Astrocyte (in vitro differentiated cells and primary cell): ENCODE measurements around the gene RABGAP1L. TPM values are rescaled to one million over a fixed set of nuclear protein-coding genes. Genes with fewer than 3 reads are reported as not detected.

Experiments used
- DNase-seq: peaks from one replicate; pipeline ENCODE4 v3.0.0-alpha.2; 2010; ENCODE audit warnings: low read depth
- FAIRE-seq: peaks from 2 replicates; lab custom pipeline; 2011; peaks lifted over from hg19 to GRCh38; lab: Jason Lieb, UNC
- H2AFZ ChIP-seq: 2 replicates; pipeline ENCODE4 v1.6.0; 2012; ENCODE audit warnings: low read depth, low read length, inconsistent platforms
- H3K27ac ChIP-seq: 2 replicates; pipeline ENCODE4 v1.5.1; 2011; ENCODE audit warnings: low read depth, low read length, inconsistent platforms
- H3K27me3 ChIP-seq: 2 replicates; pipeline ENCODE4 v1.6.0; 2011; ENCODE audit warnings: low read length, inconsistent platforms; ENCODE audit not compliant: insufficient read depth
- H3K36me3 ChIP-seq: 2 replicates; pipeline ENCODE4 v1.5.1; 2011; ENCODE audit warnings: low read length, inconsistent platforms; ENCODE audit not compliant: insufficient read depth
- H3K4me1 ChIP-seq: 2 replicates; pipeline ENCODE4 v1.5.1; 2011; ENCODE audit warnings: low read length, inconsistent platforms; ENCODE audit not compliant: insufficient read depth
- H3K4me2 ChIP-seq: 2 replicates; pipeline ENCODE4 v1.6.0; 2012; ENCODE audit warnings: low read length, inconsistent platforms
- H3K4me3 ChIP-seq: 2 replicates; pipeline ENCODE4 v1.5.1; 2011; ENCODE audit warnings: low read depth, mild to moderate bottlenecking, low read length, inconsistent platforms; ENCODE audit not compliant: insufficient read depth
- H3K79me2 ChIP-seq: 2 replicates; pipeline ENCODE4 v1.6.0; 2012; ENCODE audit warnings: mild to moderate bottlenecking, low read length, inconsistent platforms; ENCODE audit not compliant: insufficient read depth
- H3K9ac ChIP-seq: 2 replicates; pipeline ENCODE4 v1.6.0; 2012; ENCODE audit warnings: mild to moderate bottlenecking, low read length, inconsistent platforms
- H3K9me3 ChIP-seq: 2 replicates; pipeline ENCODE4 v1.5.1; 2012; ENCODE audit warnings: low read depth, mild to moderate bottlenecking, low read length, inconsistent platforms; ENCODE audit not compliant: insufficient read depth
- H4K20me1 ChIP-seq: 2 replicates; pipeline ENCODE4 v1.6.0; 2012; ENCODE audit warnings: low read length, inconsistent platforms; ENCODE audit not compliant: insufficient read depth
- H3K27ac Mint-ChIP-seq: one replicate; pipeline ENCODE4 v1.8.0; 2021; ENCODE audit warnings: mild to moderate bottlenecking, mixed read lengths; ENCODE audit not compliant: unreplicated experiment
- H3K27me3 Mint-ChIP-seq: one replicate; pipeline ENCODE4 v1.8.0; 2021; ENCODE audit warnings: low read depth, mixed read lengths; ENCODE audit not compliant: unreplicated experiment
- H3K36me3 Mint-ChIP-seq: one replicate; pipeline ENCODE4 v1.8.0; 2021; ENCODE audit warnings: low read depth, mixed read lengths; ENCODE audit not compliant: unreplicated experiment
- H3K4me1 Mint-ChIP-seq: one replicate; pipeline ENCODE4 v1.8.0; 2021; ENCODE audit warnings: low read depth, mixed read lengths; ENCODE audit not compliant: unreplicated experiment
- H3K4me3 Mint-ChIP-seq: one replicate; pipeline ENCODE4 v1.8.0; 2021; ENCODE audit warnings: mild to moderate bottlenecking, moderate library complexity, mixed read lengths; ENCODE audit not compliant: unreplicated experiment
- H3K9me3 Mint-ChIP-seq: one replicate; pipeline ENCODE4 v1.8.0; 2021; ENCODE audit warnings: mild to moderate bottlenecking, mixed read lengths; ENCODE audit not compliant: unreplicated experiment
- EZH2 ChIP-seq: IDR thresholded peaks from 2 replicates; pipeline ENCODE4 v1.6.1; 2012; ENCODE audit warnings: mild to moderate bottlenecking, low read length, inconsistent platforms; ENCODE audit not compliant: insufficient read depth
- total RNA-seq: library from RNA; stranded (reverse); gene quantifications from 2 replicates; pipeline ENCODE4 v1.2.1, GENCODE V29; 2021
- TF ChIP-seq, protein P1 (sequence below): IDR thresholded peaks from 2 replicates; pipeline ENCODE4 v1.5.1; 2011; ENCODE audit warnings: low read depth, mild to moderate bottlenecking, inconsistent platforms, low read length, moderate library complexity; ENCODE audit not compliant: insufficient read depth

RABGAP1L gene
- total RNA-seq, 1 donor from 2014 or later, result 40.2 TPM

DNA sequence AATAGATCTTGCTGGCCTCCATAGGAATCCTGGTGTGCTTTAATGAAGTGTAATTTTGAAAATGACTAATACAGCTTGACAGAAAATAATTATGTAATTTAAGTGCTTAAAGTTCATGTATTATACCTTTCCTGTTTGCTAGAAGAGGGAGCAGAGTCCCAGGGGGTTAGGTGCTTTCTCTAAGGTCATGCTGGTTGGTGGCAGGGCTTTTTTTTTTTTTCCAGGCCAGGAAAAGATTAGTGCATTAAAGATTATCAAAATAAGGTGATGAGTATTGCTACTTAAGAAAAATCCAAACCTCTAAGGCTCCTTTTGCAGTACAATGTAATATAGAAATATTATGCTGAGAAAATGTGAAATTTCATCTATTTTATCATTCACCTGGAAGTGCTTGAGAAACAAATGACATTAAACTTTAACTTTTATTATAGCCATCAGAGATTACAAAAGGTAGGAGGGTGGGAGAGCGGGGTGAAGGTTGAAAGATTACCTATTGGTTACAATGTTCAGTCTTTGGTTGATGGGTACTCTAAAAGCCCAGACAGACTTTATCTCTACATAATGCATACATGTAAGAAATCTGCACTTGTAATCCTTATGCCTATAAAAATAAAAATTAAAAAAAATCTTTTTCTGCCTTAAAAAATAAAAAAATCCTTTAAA lies 110.8 kb downstream of the RABGAP1L start:
- H3K4me3 Mint-ChIP-seq, result no peak overlapping the region

DNA sequence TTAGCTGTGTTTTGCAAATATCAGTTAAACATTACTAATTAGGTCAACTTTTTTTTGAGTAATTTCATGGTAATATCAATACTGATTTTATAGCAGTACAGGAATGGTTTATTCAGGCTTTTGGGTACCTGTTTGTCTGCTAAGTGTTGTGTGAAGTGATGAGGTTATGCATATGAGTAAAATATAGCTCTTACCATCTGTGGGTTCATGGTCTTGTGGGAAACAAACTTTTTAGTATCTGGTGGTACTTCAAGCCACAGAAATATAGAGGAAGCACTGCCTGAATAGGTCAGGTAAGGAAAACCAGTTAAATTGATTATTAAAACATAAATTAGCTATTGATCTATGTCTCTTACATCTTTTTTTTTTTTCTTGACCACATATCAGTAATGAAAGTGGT lies 113.9 kb downstream of the RABGAP1L start:
- H3K27ac Mint-ChIP-seq, result no peak overlapping the region
- Histone ChIP-seq H3K9me3 (no peaks in the 10 kb centered on the region), H3K4me1 (no peaks in the 10 kb centered on the region), H3K36me3 (no peaks in the 10 kb centered on the region), H3K79me2 (no peaks in the 10 kb centered on the region), H3K27ac (no peak overlapping the region), H2AFZ (no peak overlapping the region), H3K9ac (no peak overlapping the region), H4K20me1 (no peaks in the 10 kb centered on the region), H3K4me3 (no peak overlapping the region), H3K4me2 (no peak overlapping the region), H3K27me3 (no peaks in the 10 kb centered on the region)
- H3K36me3 Mint-ChIP-seq, result no peaks in the 10 kb centered on the region
- TF ChIP-seq, protein P1, sequence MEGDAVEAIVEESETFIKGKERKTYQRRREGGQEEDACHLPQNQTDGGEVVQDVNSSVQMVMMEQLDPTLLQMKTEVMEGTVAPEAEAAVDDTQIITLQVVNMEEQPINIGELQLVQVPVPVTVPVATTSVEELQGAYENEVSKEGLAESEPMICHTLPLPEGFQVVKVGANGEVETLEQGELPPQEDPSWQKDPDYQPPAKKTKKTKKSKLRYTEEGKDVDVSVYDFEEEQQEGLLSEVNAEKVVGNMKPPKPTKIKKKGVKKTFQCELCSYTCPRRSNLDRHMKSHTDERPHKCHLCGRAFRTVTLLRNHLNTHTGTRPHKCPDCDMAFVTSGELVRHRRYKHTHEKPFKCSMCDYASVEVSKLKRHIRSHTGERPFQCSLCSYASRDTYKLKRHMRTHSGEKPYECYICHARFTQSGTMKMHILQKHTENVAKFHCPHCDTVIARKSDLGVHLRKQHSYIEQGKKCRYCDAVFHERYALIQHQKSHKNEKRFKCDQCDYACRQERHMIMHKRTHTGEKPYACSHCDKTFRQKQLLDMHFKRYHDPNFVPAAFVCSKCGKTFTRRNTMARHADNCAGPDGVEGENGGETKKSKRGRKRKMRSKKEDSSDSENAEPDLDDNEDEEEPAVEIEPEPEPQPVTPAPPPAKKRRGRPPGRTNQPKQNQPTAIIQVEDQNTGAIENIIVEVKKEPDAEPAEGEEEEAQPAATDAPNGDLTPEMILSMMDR, result no peak
- TF ChIP-seq EZH2, result no peak
- DNase-seq (no peak), FAIRE-seq (no peak)
- no peaks in the 10 kb centered on the region for H3K4me1 Mint-ChIP-seq
- no peak overlapping the region for H3K4me3 Mint-ChIP-seq
- no peaks in the 10 kb centered on the region for H3K27me3 Mint-ChIP-seq
- no peaks in the 10 kb centered on the region for H3K9me3 Mint-ChIP-seq

More for the DNA sequence above, 110.8 kb downstream of the RABGAP1L start:
- Histone ChIP-seq H3K9me3 (no peaks in the 10 kb centered on the region), H3K4me1 (no peaks in the 10 kb centered on the region), H4K20me1 (no peaks in the 10 kb centered on the region), H3K79me2 (no peaks in the 10 kb centered on the region), H3K36me3 (no peaks in the 10 kb centered on the region), H2AFZ (no peak overlapping the region), H3K27ac (no peak overlapping the region), H3K9ac (no peak overlapping the region), H3K27me3 (no peaks in the 10 kb centered on the region), H3K4me3 (no peak overlapping the region), H3K4me2 (no peak overlapping the region)
- Mint-ChIP-seq H3K4me1 (no peaks in the 10 kb centered on the region), H3K27me3 (no peaks in the 10 kb centered on the region), H3K27ac (no peak overlapping the region), H3K36me3 (no peaks in the 10 kb centered on the region), H3K9me3 (no peaks in the 10 kb centered on the region)
- DNase-seq (no peak), FAIRE-seq (no peak)
- TF ChIP-seq EZH2, result no peak
- TF ChIP-seq, protein P1, result no peak

DNA sequence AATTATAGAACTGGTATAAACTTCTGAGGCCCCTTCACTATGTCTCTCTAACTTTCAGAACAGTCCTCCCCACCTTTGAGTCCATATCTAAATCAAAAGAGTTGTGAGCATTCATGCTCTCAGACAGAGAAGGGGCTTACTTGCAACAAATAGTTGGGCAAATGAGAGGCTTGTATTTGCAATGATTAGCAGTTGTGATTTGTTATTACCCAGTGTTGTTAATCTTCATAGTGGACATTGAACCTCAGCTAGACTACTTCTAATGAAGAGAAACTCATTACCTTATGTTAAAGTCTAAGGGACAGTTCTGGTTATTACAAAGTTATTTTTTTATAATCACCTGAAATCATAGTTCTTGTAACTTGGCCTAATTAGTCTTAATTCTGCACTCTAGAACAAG lies 114.5 kb downstream of the RABGAP1L start:
- TF ChIP-seq EZH2, result no peak
- TF ChIP-seq, protein P1, result no peak
- H3K36me3 Mint-ChIP-seq, result no peaks in the 10 kb centered on the region
- FAIRE-seq (no peak), DNase-seq (no peak)
- H3K4me2 ChIP-seq, result no peak overlapping the region
- no peak overlapping the region for H2AFZ ChIP-seq
- no peaks in the 10 kb centered on the region for H3K4me1 ChIP-seq
- H3K9me3 Mint-ChIP-seq, result no peaks in the 10 kb centered on the region
- H3K4me3 ChIP-seq, result no peak overlapping the region
- no peaks in the 10 kb centered on the region for H3K27me3 ChIP-seq
- H3K27ac Mint-ChIP-seq, result no peak overlapping the region
- H3K4me1 Mint-ChIP-seq, result no peaks in the 10 kb centered on the region
- no peaks in the 10 kb centered on the region for H3K79me2 ChIP-seq
- H4K20me1 ChIP-seq, result no peaks in the 10 kb centered on the region
- no peaks in the 10 kb centered on the region for H3K36me3 ChIP-seq
- no peak overlapping the region for H3K27ac ChIP-seq
- H3K4me3 Mint-ChIP-seq, result no peak overlapping the region
- no peak overlapping the region for H3K9ac ChIP-seq
- H3K9me3 ChIP-seq, result no peaks in the 10 kb centered on the region
- no peaks in the 10 kb centered on the region for H3K27me3 Mint-ChIP-seq
